AG04450 (cell line): ENCODE data around the gene BCKDK. TPM values are rescaled to one million over a fixed set of nuclear protein-coding genes. Genes with fewer than 3 reads are reported as not detected.

Source experiments
- CTCF ChIA-PET: fragments of 300-600, 350-600 bp; formaldehyde crosslinking; extraction: SDS; loops from one replicate; lab custom pipeline; 2022; ENCODE audit warnings: antibody characterized with exemption, inconsistent platforms; lab: Charles Lee
- POLR2A ChIA-PET: fragments of 350-600 bp; formaldehyde crosslinking; extraction: SDS; loops from one replicate; lab custom pipeline; 2021; ENCODE audit warnings: antibody characterized with exemption, inconsistent platforms; lab: Yijun Ruan, JAX
- DNase-seq: peaks from one replicate; pipeline ENCODE4 v3.0.0-alpha.2; 2011; ENCODE audit warnings: low read depth, low spot score
- H3K27ac ChIP-seq: one replicate; pipeline ENCODE4 v1.5.1; 2012; ENCODE audit warnings: low read depth, low read length, control low read depth
- H3K27me3 ChIP-seq: one replicate; pipeline ENCODE4 v1.6.0; 2012; ENCODE audit warnings: low read length; ENCODE audit not compliant: control insufficient read depth, insufficient read depth
- H3K4me3 ChIP-seq: 2 replicates; pipeline ENCODE4 v1.5.1; 2011; ENCODE audit warnings: mild to moderate bottlenecking, low read depth, low read length, control low read depth
- H3K9me3 ChIP-seq: 2 replicates; pipeline ENCODE4 v1.5.1; 2012; ENCODE audit warnings: low read length; ENCODE audit not compliant: control insufficient read depth, insufficient read depth
- CTCF ChIP-seq: IDR thresholded peaks from 2 replicates; pipeline ENCODE4 v1.5.1; 2011; ENCODE audit warnings: low read depth, low read length, control low read depth, inconsistent platforms
- polyA plus RNA-seq: library from polyadenylated mRNA; depleted of rRNA; stranded (reverse); fragments of >200 nt; gene quantifications from 2 replicates; pipeline ENCODE4 v1.2.3, GENCODE V29; 2011

BCKDK gene
- polyA plus RNA-seq, 1 experiment = 31.6 TPM

GRCh38 chr16:31087971-31088370 is 20.2 kb upstream of the BCKDK start:
- Histone ChIP-seq H3K4me3 (no peak overlapping the region), H3K27me3 (no peaks in the 10 kb centered on the region), H3K27ac (no peak overlapping the region), H3K9me3 (no peaks in the 10 kb centered on the region; the same call in 1 of the 2 replicates)
- CTCF ChIA-PET = no interaction called here
- TF ChIP-seq CTCF = no peak
- POLR2A ChIA-PET = no interaction called here
- no peak for DNase-seq

- Histone ChIP-seq H3K9me3 (no peaks in the 10 kb centered on the region; the same call in 1 of the 2 replicates), H3K27ac (no peak within 1 kb of the TSS), H3K27me3 (no peaks in the 10 kb centered on the region), H3K4me3 (no peak within 1 kb of the TSS)
- no peak for TF ChIP-seq CTCF
- ChIA-PET POLR2A (no interaction called here), CTCF (no interaction called here)
- no peak for DNase-seq
Observed at GRCh38 chr16:31088459-31089183, 19.6 kb upstream of the BCKDK start, which contains the start of gene PRSS53. PRSS53 (minus strand) TSS chr16:31088943; CDS start chr16:31088809, 134 bp downstream.

- no peaks in the 10 kb centered on the region; the same call in 1 of the 2 replicates for H3K9me3 ChIP-seq
- no peak for TF ChIP-seq CTCF
- POLR2A ChIA-PET = no interaction called here
- H3K27ac ChIP-seq = no peak overlapping the region
- no peak for DNase-seq
- H3K4me3 ChIP-seq = no peak overlapping the region
- CTCF ChIA-PET = no interaction called here
- H3K27me3 ChIP-seq = no peaks in the 10 kb centered on the region
Observed at GRCh38 chr16:31089199-31089598, 19.0 kb upstream of the BCKDK start.

GRCh38 chr16:31090540-31090939 is 17.6 kb upstream of the BCKDK start:
- Histone ChIP-seq H3K27me3 (no peaks in the 10 kb centered on the region), H3K9me3 (no peaks in the 10 kb centered on the region), H3K27ac (peak overlapping the region; percentile 31), H3K4me3 (no peak overlapping the region)
- CTCF ChIA-PET = interaction anchor here (1.7 to 3.1 kb wide), 2 partner anchors 52 to 106 kb away, joined by 4 to 17 read pairs; no protein-coding TSS in a partner anchor
- no peak for DNase-seq
- TF ChIP-seq CTCF = no peak
- POLR2A ChIA-PET = interaction anchor here (1.2 kb wide), 1 partner anchor 17 kb away, joined by 6 read pairs; the partner anchor contains the start of genes ZNF646 and ZNF668

GRCh38 chr16:31092330-31092729 is 15.9 kb upstream of the BCKDK start:
- DNase-seq = no peak
- no peak overlapping the region for H3K27ac ChIP-seq

More at GRCh38 chr16:31092330-31092729, 15.9 kb upstream of the BCKDK start:
- CTCF ChIA-PET = interaction anchor here (0.6 to 3.1 kb wide), 3 partner anchors 25 to 108 kb away, joined by 4 to 17 read pairs (median 4); no protein-coding TSS in a partner anchor
- POLR2A ChIA-PET = interaction anchor here (0.5 to 2.1 kb wide), 2 partner anchors 18 to 56 kb away, joined by 3 to 9 read pairs; partner anchors contain the start of genes ZNF646 and ZNF668
- H3K9me3 ChIP-seq = no peaks in the 10 kb centered on the region
- H3K4me3 ChIP-seq = no peak overlapping the region
- no peak for TF ChIP-seq CTCF
- H3K27me3 ChIP-seq = no peaks in the 10 kb centered on the region
